GM18519 (cell line): ENCODE results near the gene CERS6.
"Not testable (repeated sequence)": the region's sequence is repeated elsewhere in the genome, so short reads cannot be mapped to it uniquely, and the experiment has no call there.

Source experiments
- ATAC-seq: cut with Tn5 transposase; IDR thresholded peaks from one replicate; pipeline ENCODE4 v1.9.1; 2021; ENCODE audit warnings: mild to moderate bottlenecking, moderate library complexity; ENCODE audit not compliant: unreplicated experiment, low FRiP score

Gene CERS6

DNA sequence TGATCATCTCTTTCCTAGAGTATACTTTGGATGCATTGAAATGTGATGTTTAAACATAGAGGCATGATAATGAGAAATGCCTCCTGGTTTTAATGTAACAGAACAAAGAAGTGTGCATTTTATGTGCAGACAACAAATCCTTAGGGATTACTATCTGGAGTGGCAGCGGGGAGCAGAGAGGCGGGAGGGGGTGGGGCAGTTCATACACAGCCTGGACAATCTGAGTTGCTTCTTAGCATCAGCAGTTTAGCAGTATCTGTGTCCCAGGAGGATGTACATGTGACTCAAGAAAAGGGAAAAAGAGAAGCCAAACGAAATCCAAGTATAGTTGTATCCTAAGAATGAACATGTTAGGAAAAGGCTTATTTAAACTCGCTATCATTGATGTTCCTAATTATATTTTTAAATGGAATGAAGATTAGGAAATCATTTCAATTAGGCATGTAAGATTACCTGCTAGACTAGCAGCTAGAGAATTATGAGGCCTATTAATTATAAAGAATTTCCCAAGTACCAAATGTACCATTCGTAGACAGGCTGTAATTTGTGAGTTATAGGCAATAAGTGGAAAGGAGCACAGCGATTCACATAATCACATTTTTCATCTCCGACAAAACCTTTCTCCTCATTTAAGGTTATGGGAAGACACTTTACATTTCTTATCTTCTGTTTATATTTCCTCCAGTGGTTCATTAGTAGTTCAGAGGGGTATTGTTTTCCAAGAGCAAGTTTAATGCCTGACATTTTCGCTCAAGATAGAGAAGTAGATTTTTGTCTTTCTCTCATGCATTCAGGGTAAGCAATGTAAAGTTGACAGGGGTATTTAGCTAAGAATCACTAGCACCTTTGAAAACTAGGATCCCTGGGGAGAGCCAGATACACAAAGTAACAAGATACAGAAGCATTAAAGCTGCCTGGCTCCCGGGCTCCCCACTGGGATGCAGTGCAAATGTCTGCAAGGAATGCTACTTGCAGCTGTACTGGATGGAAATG, 205.1 kb downstream of the CERS6 start:
- no peak for ATAC-seq

GRCh38 chr2:168661863-168662256, 205.8 kb downstream of the CERS6 start:
- no peak for ATAC-seq

GRCh38 chr2:168662651-168663208, 206.7 kb downstream of the CERS6 start:
- ATAC-seq = no peak

DNA sequence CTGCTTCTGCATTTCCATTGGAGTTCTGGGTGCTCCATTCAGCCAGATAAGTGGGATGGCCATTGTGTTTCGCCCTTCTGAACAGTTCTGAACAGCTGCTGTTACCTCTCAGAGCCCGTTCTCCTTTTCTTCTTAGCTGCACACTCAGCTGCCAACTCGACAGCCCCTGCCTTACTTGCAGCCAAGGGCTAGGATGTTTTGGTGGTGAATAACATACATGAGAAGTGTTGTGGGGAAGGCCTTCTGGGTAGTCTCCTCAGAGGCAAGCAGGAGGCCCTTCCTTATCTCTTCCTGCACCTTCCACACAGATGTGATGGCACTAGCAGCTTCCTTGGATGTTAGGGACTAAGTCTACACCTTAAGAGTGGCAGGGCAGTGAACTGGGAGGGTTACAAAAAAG, 207.9 kb downstream of the CERS6 start:
- ATAC-seq = no peak

- not testable (repeated sequence) for ATAC-seq
Observed at GRCh38 chr2:168664715-168665114, 208.6 kb downstream of the CERS6 start.

DNA sequence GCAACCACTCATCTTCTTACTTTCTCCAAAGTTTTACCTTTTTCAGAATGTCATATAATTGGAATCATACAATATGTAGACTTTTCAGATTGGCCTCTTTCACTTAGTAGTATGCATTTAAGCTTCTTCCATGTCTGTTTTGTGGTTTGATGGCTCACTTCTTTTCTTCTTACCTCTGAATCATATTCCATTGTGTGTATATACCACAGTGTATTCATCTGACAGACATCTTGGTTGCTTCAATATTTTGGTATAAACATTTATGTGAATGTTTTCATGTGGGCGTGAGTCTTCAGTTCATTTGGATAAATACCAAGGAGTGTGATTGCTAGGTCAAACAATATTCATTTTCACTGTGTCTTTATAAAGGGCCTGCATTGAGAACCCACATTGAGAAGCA, 210.3 kb downstream of the CERS6 start:
- no peak for ATAC-seq

DNA sequence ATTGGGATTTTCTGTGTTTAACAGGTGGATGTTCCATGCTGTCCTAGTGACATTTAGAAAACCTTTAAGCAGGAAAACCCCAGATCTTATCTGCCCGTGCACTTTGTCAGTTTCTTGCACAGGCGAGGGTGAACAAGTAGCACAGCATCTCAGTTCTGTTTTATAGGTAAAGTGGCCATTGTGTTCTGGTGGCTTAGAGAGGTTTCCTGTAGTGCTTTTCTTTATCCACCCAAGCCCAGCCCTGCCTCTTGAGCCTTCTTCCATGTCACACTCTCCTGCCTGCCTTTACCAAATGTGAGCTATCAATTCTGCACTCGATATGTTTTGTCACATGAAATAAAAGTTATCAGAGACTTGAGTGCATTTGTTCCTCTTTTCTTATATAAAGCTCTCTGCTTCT, 211.1 kb downstream of the CERS6 start:
- ATAC-seq = no peak

DNA sequence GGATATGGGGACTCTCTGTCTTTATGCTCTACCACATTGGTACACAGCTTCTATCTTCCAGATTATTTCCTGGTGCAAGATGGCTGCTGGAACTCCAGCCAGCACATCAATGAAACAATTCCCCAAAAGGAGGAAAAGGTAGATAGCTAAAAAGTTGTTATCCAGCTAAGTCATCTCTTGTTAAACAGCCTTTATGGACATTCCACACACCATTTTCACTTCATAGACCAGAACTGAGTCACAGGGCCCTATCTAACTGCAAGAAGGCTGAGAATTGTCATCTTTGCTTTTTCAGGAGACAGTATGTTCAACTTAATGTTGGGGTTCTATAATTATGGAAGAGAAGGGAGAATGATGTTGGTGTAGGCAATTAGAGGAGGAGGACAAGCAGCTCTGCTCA, 213.1 kb downstream of the CERS6 start:
- no peak for ATAC-seq

DNA sequence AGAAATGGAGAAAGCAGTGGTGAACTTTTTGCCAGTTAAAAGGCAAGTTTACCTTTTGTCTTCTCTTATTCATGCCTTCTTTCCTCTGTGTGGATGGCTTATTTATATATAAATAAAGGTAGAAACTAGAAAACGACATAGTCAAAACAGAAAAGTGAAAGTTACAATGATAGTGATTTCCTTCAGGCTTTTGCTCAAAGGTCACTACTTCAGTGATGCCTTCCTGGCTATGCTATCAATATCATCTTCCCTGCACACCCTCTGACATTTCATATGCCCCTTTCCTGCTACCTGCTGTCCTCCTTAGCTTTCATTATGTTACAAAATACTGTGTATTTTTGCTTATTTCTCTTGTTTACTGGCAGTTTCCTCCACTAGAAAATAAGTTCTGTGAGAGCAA, 214.4 kb downstream of the CERS6 start:
- ATAC-seq = no peak

GRCh38 chr2:168671932-168672331, 215.9 kb downstream of the CERS6 start:
- ATAC-seq = no peak

DNA sequence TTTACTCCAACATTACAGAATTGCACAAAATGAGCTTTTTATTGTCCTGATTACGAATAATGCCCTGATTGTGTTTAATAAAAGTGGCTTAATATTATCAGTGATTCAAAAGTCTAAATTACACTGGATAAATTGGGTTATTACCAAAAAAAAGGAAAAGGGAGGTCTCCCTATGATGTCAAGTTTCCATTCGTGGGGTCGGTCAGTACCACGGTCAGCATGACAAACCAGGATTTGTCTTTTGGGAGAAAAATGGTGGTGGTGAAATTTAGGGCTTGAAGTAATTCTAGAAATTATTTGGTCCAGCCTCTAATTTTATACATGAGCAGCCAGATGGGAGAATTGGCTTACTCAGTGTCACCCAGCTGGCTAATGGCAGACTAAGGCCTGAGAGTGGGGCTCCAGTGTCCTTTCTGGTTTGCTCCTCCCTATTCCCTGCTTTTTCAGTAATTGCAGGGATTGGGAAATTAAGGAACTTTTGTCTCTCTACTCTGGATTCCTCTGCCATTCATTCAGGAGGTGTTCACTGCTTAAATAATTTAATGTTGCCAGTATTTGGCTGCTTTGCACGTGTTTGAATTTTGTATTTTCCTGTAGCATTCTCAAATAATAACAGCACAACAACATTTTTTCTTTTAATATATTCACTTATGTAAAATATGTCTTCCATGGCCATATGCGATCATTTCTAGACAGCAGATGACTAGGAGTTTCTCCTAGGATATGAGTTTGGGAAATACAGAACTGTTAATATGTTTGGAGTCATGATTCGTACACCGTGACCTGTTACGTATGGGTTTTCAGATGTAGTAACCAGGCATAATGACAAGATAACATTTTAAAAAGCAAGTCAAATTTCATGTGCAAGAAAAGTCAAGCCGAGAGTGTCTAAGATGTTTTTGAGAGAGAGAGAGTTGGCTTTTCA, 217.5 kb downstream of the CERS6 start:
- ATAC-seq = no peak

DNA sequence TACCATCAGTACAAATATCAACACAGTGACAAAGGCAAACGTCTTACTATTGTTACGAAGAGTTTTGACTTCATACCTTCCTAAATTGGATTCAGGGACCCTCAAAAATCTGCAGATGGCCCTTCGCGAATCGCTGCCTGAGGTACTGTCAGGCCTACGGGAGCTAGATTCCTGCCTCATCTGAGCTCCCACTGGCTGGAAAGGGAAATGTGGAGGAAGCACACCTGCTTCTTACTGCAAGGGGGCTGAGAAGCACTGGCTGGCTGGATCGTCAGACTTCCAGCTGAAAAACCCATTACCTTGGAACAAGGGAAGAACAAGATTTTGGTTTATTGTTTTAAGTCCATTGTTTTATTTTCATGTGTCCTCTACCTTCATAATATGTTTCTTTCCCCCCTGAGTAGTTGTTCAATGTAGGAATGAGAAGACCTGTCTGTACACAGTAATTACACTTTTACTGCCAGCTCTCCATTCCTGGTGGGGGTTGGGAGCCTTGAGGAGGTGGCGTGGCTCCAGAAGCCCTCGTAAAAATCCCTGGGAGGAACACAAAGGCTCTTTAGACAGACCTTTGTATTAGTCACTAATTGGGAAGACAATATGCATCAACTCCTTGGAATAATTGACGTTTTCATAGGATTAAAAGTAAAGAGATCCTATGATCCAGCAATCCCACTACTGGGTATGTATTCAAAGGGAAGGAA, 222.2 kb downstream of the CERS6 start:
- no peak for ATAC-seq

- ATAC-seq = no peak
Observed at GRCh38 chr2:168679081-168679480, 223.0 kb downstream of the CERS6 start.

DNA sequence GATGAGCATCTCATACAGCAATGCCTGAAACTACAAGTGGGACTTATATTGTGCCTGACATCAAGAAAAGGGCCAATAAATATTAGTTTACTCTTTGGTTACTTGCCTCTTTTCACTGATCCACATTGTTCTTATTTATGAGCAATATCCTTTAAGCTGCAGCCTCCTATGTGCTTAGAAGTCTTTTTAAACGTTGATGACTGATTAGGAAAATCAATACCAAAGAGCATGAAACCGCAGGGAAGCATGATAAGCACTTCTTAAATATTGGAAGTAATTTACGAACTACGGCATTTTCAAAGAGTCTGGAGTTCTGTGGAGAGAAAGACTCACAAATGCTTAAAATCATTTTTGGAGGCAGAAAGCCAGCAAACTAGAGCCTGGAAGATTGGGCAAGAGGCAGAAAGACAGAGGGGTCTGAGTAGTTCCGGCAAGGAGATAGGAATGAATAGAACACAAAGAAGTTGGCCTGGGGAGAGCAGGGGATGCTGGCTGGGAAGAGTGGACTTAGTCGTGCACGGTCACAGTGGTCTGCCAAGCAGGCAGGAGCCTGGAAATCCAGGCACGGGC, 223.8 kb downstream of the CERS6 start:
- no peak for ATAC-seq

DNA sequence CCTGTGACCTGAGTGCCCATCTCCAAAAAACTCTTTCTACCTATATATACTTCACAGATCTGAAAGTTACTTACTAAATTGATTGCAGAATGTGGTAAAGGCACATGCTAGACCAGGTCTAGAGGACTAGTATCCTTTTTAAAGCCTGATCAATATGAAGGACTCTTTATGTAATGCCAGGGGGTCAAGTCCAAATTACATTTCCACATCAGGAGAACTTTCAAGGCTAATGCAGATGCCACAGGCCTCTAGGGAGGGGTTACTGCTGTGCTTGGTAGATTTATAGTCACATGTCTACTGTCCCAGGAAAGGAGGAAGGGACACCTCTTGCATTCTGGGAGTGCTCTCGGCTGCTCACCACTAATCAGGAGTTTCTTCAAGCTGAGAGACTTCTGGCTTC, 227.9 kb downstream of the CERS6 start:
- ATAC-seq = no peak

DNA sequence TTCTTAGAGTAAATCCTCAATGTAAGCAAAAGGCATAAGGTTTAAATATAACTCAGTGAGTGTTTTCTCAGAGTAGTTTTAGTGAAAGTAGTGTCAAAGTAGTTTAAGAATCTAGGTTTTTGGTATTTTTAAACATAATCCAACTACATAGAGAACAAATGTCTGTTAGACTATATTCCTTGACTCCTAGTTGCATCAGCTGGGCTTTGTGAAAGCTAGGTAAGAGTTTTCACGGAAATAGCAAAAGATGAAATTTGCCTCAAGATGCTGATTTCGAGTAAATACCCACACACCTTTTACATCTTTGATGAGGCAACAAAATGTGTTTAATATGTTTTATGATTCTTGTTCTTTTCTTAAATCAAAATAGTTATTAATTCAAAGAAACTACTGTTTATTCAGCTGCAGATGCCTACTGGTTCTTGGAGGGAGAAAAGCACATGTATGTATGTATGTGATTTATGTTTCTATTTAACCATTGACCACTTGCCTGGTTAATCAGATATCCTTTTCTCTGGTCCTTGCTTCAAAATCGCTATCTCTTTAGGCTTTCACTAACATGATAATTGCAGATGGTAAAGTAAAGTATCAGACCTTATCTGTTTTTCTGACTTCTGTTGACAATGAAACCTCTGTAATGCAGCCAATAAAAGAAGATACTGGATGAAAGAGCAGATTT, 229.0 kb downstream of the CERS6 start:
- no peak for ATAC-seq

- ATAC-seq = no peak
Observed at GRCh38 chr2:168685600-168686451, 229.8 kb downstream of the CERS6 start.

- no peak for ATAC-seq
Observed at GRCh38 chr2:168686452-168687191, 230.6 kb downstream of the CERS6 start.
